A549 treated with CpdA at 1 μM for 4 hours (cell line): Measurements from ENCODE around the gene RGS21. TPM values are rescaled to one million over a fixed set of nuclear protein-coding genes. Genes with fewer than 3 reads are reported as not detected.

Experiments used
- total RNA-seq: library from RNA; stranded (reverse); fragments of 200-300 nt; extraction: Qiagen RNA extraction; gene quantifications from 5 replicates; pipeline ENCODE4 v1.2.3, GENCODE V29; 2022; ENCODE audit warnings: low read depth

RGS21 gene
- not detected in 5 replicates for total RNA-seq

GRCh38 chr1:192316942-192317450 lies at the start of gene RGS21:
TSS of gene RGS21 (plus strand) at chr1:192316992. CDS start at chr1:192343037, 26,045 bp downstream.

Other genes with a start within 250 kb of the RGS21 start
- not detected in 5 replicates for gene RGS18, start 158.5 kb upstream of the RGS21 start, total RNA-seq